Skeletal muscle tissue (tissue), 4 donors: ENCODE measurements around the gene WHRN. TPM values are rescaled to one million over a fixed set of nuclear protein-coding genes. Genes with fewer than 3 reads are reported as not detected.

Source experiments
- H3K27ac ChIP-seq: one replicate; pipeline ENCODE4 v1.7.0; 2013; ENCODE audit warnings: mild to moderate bottlenecking, low read depth, low read length, inconsistent platforms
- H3K27me3 ChIP-seq, 3 donors: one replicate each; pipeline ENCODE4 v1.7.0; 2013; ENCODE audit warnings: low read length in 3 of 3; ENCODE audit not compliant: control insufficient read depth in 3 of 3, insufficient read depth in 3 of 3
- H3K36me3 ChIP-seq, 3 donors: one replicate each; pipeline ENCODE4 v1.7.0; 2013; ENCODE audit warnings: low read length in 3 of 3; ENCODE audit not compliant: control insufficient read depth in 3 of 3, insufficient read depth in 3 of 3
- H3K4me1 ChIP-seq, 3 donors: one replicate each; pipeline ENCODE4 v1.7.0; 2013; ENCODE audit warnings: low read length in 3 of 3, mild to moderate bottlenecking in 3 of 3; ENCODE audit not compliant: control insufficient read depth in 3 of 3, insufficient read depth in 3 of 3
- H3K4me3 ChIP-seq, 3 donors: one replicate each; pipeline ENCODE4 v1.7.0; 2013; ENCODE audit warnings: low read length in 3 of 3
- H3K9ac ChIP-seq, 3 donors: one replicate each; pipeline ENCODE4 v1.7.0; 2013; ENCODE audit warnings: low read length in 3 of 3, mild to moderate bottlenecking in 3 of 3, moderate library complexity in 2 of 3, low read depth in 1 of 3
- H3K9me3 ChIP-seq, 3 donors: one replicate each; pipeline ENCODE4 v1.7.0; 2013; ENCODE audit warnings: low read length in 3 of 3; ENCODE audit not compliant: control insufficient read depth in 3 of 3
- total RNA-seq: library from RNA; depleted of rRNA; stranded (reverse); fragments of >200 nt; gene quantifications from one replicate; pipeline ENCODE4 v1.2.3, GENCODE V29; 2014
- donor health status: Osteomylitis.

Gene WHRN
- total RNA-seq, 1 donor from 2014 or later: 0.52 TPM

DNA sequence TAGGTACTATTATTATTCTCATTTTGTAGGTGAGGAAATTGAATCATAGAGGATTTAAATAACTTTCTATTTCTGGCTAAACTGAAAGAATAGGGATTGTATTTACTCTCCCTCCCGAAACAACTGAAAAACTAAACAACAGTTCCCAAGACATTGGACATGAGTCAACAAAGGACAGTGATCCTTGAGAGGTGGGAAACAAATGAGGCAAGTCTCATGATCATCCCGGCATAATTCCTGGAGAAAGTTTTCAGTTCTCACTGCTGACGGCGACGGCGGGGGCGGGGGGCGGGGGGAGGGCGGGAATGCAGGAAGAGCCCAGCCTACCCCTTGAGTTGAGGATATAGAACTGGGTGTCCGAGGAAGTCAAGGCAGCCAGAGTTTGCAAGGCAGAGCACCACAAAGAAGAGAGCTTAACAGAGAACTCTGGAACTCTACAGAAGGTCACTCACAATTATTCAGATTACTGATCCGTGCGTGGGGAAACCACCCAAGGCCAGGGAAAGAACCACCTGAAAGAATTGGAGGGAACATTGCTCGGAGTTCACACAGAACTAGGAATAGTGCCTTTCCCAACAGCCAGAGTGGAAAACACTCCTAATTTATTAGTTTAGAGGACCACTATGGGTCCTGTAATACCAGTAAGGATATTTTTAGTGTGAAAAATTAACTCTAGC, 27.4 kb upstream of the WHRN start:
- Histone ChIP-seq H3K9ac (no peak overlapping the region), H3K9me3 (no peaks in the 10 kb centered on the region), H3K4me3 (no peak overlapping the region), H3K36me3 (no peaks in the 10 kb centered on the region), H3K27me3 (peaks cover 0 to 5% (median 0%) of the 10 kb centered on the region in 3 donors), H3K4me1 (no peaks in the 10 kb centered on the region), H3K27ac (no peak overlapping the region)

GRCh38 chr9:114529285-114529684, 24.0 kb upstream of the WHRN start:
- H3K9ac ChIP-seq: no peak overlapping the region
- no peaks in the 10 kb centered on the region for H3K36me3 ChIP-seq
- H3K27me3 ChIP-seq: peaks cover 0 to 8% (median 5%) of the 10 kb centered on the region in 3 donors
- no peaks in the 10 kb centered on the region for H3K4me1 ChIP-seq
- no peak overlapping the region for H3K4me3 ChIP-seq
- no peaks in the 10 kb centered on the region for H3K9me3 ChIP-seq
- no peak overlapping the region for H3K27ac ChIP-seq

GRCh38 chr9:114526807-114527206, 21.5 kb upstream of the WHRN start:
- Histone ChIP-seq H3K27ac (no peak overlapping the region), H3K36me3 (no peaks in the 10 kb centered on the region), H3K4me3 (no peak overlapping the region), H3K27me3 (peaks cover 6 to 15% (median 14%) of the 10 kb centered on the region in 3 donors), H3K9ac (no peak overlapping the region), H3K4me1 (no peaks in the 10 kb centered on the region), H3K9me3 (no peaks in the 10 kb centered on the region)

GRCh38 chr9:114525513-114525912, 20.2 kb upstream of the WHRN start:
- H3K36me3 ChIP-seq: no peaks in the 10 kb centered on the region
- no peaks in the 10 kb centered on the region for H3K9me3 ChIP-seq
- no peak overlapping the region for H3K27ac ChIP-seq
- H3K4me1 ChIP-seq: no peaks in the 10 kb centered on the region
- H3K27me3 ChIP-seq: peaks cover 6 to 17% (median 13%) of the 10 kb centered on the region in 3 donors
- no peak overlapping the region for H3K9ac ChIP-seq
- H3K4me3 ChIP-seq: no peak overlapping the region

DNA sequence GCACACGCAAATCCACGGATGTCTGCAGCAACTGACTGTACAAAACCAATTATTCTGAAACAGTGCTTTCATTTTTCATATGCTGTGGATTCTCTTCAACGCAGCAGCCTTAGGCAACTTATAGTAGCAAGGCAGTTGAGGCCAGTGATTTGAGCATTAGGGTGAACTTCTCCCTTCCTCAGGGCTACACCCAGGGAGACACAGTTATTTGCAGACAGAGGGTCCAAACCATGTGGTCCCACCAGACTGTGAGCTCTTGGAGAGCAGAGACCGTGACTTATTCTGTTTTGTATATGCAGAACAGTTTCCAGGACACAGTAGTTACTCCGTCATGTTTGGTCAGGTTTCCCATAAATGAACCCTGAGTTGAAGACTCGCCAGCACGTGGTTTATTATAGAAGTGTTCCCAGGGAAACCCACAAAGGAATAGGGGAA, 19.0 kb upstream of the WHRN start:
- Histone ChIP-seq H3K27ac (no peak overlapping the region), H3K27me3 (peaks cover 6 to 23% (median 13%) of the 10 kb centered on the region in 3 donors)

GRCh38 chr9:114522847-114523246, 17.6 kb upstream of the WHRN start:
- Histone ChIP-seq H3K4me3 (no peak overlapping the region), H3K9me3 (no peaks in the 10 kb centered on the region), H3K27ac (no peak overlapping the region), H3K9ac (no peak overlapping the region), H3K27me3 (peaks cover 6 to 26% (median 13%) of the 10 kb centered on the region in 3 donors), H3K36me3 (no peaks in the 10 kb centered on the region), H3K4me1 (no peaks in the 10 kb centered on the region)

More for the DNA sequence above, 19.0 kb upstream of the WHRN start:
- no peak overlapping the region for H3K9ac ChIP-seq
- H3K4me1 ChIP-seq: no peaks in the 10 kb centered on the region
- H3K36me3 ChIP-seq: no peaks in the 10 kb centered on the region
- H3K9me3 ChIP-seq: no peaks in the 10 kb centered on the region
- H3K4me3 ChIP-seq: no peak overlapping the region

- Histone ChIP-seq H3K9me3 (no peaks in the 10 kb centered on the region), H3K27me3 (peaks cover 6 to 26% (median 13%) of the 10 kb centered on the region in 3 donors), H3K4me1 (no peaks in the 10 kb centered on the region), H3K36me3 (no peaks in the 10 kb centered on the region), H3K4me3 (no peak overlapping the region), H3K9ac (no peak overlapping the region), H3K27ac (no peak overlapping the region)
Observed at GRCh38 chr9:114522286-114522685, 17.0 kb upstream of the WHRN start.

DNA sequence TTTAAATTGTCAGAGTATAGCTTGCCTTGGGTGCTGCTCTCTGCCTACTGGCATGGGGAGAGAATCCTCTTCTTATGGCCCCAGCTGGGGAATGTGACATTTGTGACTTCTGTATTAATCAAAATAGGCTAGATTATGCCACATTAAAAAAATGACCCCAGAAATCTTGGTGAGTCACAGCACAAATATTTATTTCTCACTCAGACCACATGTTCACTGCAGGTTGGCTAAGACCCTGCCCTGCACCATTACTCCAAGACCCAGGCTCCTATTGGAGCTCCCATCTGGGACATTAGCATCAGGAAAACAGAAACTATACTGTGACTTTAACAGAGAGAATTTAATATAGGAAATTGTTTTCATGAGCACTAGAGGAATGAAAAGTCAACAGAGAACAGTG, 16.6 kb upstream of the WHRN start:
- H3K27ac ChIP-seq: no peak overlapping the region
- H3K9ac ChIP-seq: no peak overlapping the region
- H3K9me3 ChIP-seq: no peaks in the 10 kb centered on the region
- no peaks in the 10 kb centered on the region for H3K4me1 ChIP-seq
- peaks cover 6 to 29% (median 13%) of the 10 kb centered on the region in 3 donors for H3K27me3 ChIP-seq
- no peak overlapping the region for H3K4me3 ChIP-seq
- no peaks in the 10 kb centered on the region for H3K36me3 ChIP-seq

GRCh38 chr9:114518599-114519022, 13.3 kb upstream of the WHRN start:
- Histone ChIP-seq H3K4me3 (no peak overlapping the region), H3K4me1 (no peaks in the 10 kb centered on the region), H3K27me3 (peaks cover 6 to 21% (median 13%) of the 10 kb centered on the region in 3 donors), H3K9ac (no peak overlapping the region), H3K9me3 (no peaks in the 10 kb centered on the region), H3K27ac (no peak overlapping the region), H3K36me3 (no peaks in the 10 kb centered on the region)

GRCh38 chr9:114518120-114518519, 12.8 kb upstream of the WHRN start:
- Histone ChIP-seq H3K27ac (no peak overlapping the region), H3K36me3 (no peaks in the 10 kb centered on the region), H3K4me3 (no peak overlapping the region), H3K9ac (no peak overlapping the region), H3K4me1 (no peaks in the 10 kb centered on the region), H3K27me3 (peaks cover 6 to 21% (median 11%) of the 10 kb centered on the region in 3 donors), H3K9me3 (no peaks in the 10 kb centered on the region)
